Epithelial cell of proximal tubule (primary cell): ENCODE data around the gene FATE1. TPM values are rescaled to one million over a fixed set of nuclear protein-coding genes. Genes with fewer than 3 reads are reported as not detected.

Experiments used
- DNase-seq: peaks from one replicate; pipeline ENCODE4 v3.0.0-alpha.2; 2011; ENCODE audit warnings: low read depth
- H3K4me3 ChIP-seq: 2 replicates; pipeline ENCODE4 v1.5.1; 2011; ENCODE audit warnings: low read depth, mild to moderate bottlenecking, low read length
- CTCF ChIP-seq: conservative IDR thresholded peaks from 2 replicates; pipeline ENCODE4 v1.5.1; 2012; ENCODE audit warnings: low read depth, mild to moderate bottlenecking, low read length
- total RNA-seq: library from RNA; depleted of rRNA; stranded (reverse); fragments of >200 nt; gene quantifications from 2 replicates; pipeline ENCODE4 v1.2.3, GENCODE V29; 2015

FATE1 gene
- total RNA-seq, 1 donor from 2014 or later, result not detected

DNA sequence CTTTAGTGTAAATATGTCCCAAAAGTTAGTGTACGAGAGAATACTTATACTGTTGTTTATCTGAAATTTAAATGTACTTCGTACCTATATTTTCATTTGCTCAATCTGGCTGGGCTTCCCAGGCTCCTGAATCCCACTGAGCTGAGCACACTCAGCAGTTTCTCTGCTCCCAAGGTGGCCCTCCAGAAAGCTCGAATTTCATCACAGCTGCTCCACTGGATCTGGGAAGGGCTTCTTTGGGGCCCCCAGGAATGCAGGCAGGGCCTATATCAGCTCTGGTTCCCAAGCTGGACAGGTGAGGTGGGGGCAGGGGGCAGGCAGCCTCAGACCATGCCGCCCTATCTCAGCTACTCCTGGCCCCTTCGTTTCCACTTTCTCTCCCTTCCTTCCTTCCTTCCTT, 1.5 kb upstream of the FATE1 start:
- H3K4me3 ChIP-seq, result no peak overlapping the region
- DNase-seq, result no peak
- TF ChIP-seq CTCF, result no peak

DNA sequence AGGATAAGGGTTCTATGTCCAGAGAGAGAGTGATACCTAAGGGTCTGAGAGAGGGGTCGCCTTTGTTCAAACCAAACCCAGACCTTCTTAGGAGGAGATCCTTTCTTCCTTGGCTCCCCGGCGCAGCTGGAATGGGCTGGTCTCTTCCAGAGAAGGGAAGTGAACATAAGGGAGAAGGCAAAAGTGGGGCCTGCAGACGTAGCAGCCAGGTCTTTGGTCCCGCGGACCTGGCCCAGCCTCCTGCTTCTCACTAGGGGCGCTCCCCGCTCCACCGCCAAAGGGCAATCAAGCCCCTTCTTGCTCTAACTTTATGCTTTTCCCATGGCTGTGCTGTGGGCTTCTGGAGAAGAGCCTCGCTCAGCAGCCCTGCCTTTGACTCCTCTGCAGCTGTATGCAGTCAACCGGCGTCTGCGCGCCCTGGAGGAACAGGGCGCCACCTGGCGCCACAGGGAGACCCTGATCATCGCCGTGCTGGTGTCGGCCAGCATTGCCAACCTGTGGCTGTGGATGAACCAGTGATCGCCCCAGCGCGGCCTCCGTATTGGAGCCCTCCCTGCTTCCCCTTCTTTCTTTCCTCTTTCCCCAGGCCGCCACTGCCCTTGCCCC, 6.5 kb downstream of the FATE1 start:
- DNase-seq, result no peak
- no peak overlapping the region for H3K4me3 ChIP-seq
- peak; percentile 34 for TF ChIP-seq CTCF

- no peak for TF ChIP-seq CTCF
- no peak for DNase-seq
- H3K4me3 ChIP-seq, result no peak overlapping the region
These were observed 7.4 kb downstream of the FATE1 start for GRCh38 chrX:151723156-151723760.

GRCh38 chrX:151724563-151725337, 8.9 kb downstream of the FATE1 start:
- no peak overlapping the region for H3K4me3 ChIP-seq
- no peak for TF ChIP-seq CTCF
- DNase-seq, result no peak

GRCh38 chrX:151725338-151725614, 9.4 kb downstream of the FATE1 start:
- H3K4me3 ChIP-seq, result no peak overlapping the region
- no peak for DNase-seq
- no peak for TF ChIP-seq CTCF

GRCh38 chrX:151726751-151727150, 10.9 kb downstream of the FATE1 start:
- H3K4me3 ChIP-seq, result no peak overlapping the region
- no peak for TF ChIP-seq CTCF
- DNase-seq, result no peak
